GM21529 (cell line): Measurements from ENCODE around the gene CDK17.
"Not testable (repeated sequence)": the region's sequence is repeated elsewhere in the genome, so short reads cannot be mapped to it uniquely, and the experiment has no call there.

ENCODE experiments used
- ATAC-seq: cut with Tn5 transposase; IDR thresholded peaks from one replicate; pipeline ENCODE4 v1.9.1; 2021; ENCODE audit not compliant: unreplicated experiment

Gene CDK17

GRCh38 chr12:96323906-96324305, 76.3 kb downstream of the CDK17 start:
- no peak for ATAC-seq

- ATAC-seq = no peak
Measured at GRCh38 chr12:96322720-96323119, 77.5 kb downstream of the CDK17 start.

GRCh38 chr12:96321941-96322340, 78.3 kb downstream of the CDK17 start:
- no peak for ATAC-seq

GRCh38 chr12:96317801-96318200, 82.4 kb downstream of the CDK17 start:
- ATAC-seq = not testable (repeated sequence)

- ATAC-seq = not testable (repeated sequence)
Measured at GRCh38 chr12:96315741-96316481, 84.3 kb downstream of the CDK17 start.

GRCh38 chr12:96314723-96315122, 85.5 kb downstream of the CDK17 start:
- ATAC-seq = no peak

GRCh38 chr12:96313606-96314005, 86.6 kb downstream of the CDK17 start:
- ATAC-seq = peak; percentile 55

- ATAC-seq = no peak
Measured at GRCh38 chr12:96311191-96311590, 89.0 kb downstream of the CDK17 start.

GRCh38 chr12:96310067-96310466, 90.2 kb downstream of the CDK17 start:
- ATAC-seq = no peak

- ATAC-seq = no peak
Measured at GRCh38 chr12:96308881-96309280, 91.4 kb downstream of the CDK17 start.

- ATAC-seq = no peak
Measured at GRCh38 chr12:96305665-96306064, 94.6 kb downstream of the CDK17 start.

GRCh38 chr12:96303653-96304052, 96.6 kb downstream of the CDK17 start:
- ATAC-seq = no peak

GRCh38 chr12:96302687-96303310, 97.4 kb downstream of the CDK17 start:
- ATAC-seq = no peak

GRCh38 chr12:96301732-96302131, 98.5 kb downstream of the CDK17 start:
- no peak for ATAC-seq

- ATAC-seq = no peak
Measured at GRCh38 chr12:96300064-96300463, 100.2 kb downstream of the CDK17 start.

GRCh38 chr12:96297504-96297903, 102.7 kb downstream of the CDK17 start:
- ATAC-seq = no peak

GRCh38 chr12:96295532-96296160, 104.6 kb downstream of the CDK17 start:
- ATAC-seq = no peak

- no peak for ATAC-seq
Measured at GRCh38 chr12:96294831-96295230, 105.4 kb downstream of the CDK17 start.

- no peak for ATAC-seq
Measured at GRCh38 chr12:96293093-96293492, 107.1 kb downstream of the CDK17 start.

GRCh38 chr12:96289067-96289466, 111.2 kb downstream of the CDK17 start:
- ATAC-seq = no peak

- no peak for ATAC-seq
Measured at GRCh38 chr12:96285158-96285557, 115.1 kb downstream of the CDK17 start.

GRCh38 chr12:96274331-96274730, 125.9 kb downstream of the CDK17 start:
- no peak for ATAC-seq
